T47D (cell line): Measurements from ENCODE around the gene MCRIP1.

Experiments used
- DNase-seq, 2 experiments: peaks; one replicate each; pipeline versions ENCODE4 v3.0.0 to v3.0.0-alpha.2; 2011 to 2012; ENCODE audit warnings: low read depth in 1 of 2, low spot score in 1 of 2
- JUND ChIP-seq: IDR thresholded peaks from 2 replicates; pipeline ENCODE4 v1.6.1; 2012; ENCODE audit warnings: low read depth
- in situ Hi-C: cut with HindIII; loops from 2 replicates; pipeline ENCODE4 v1.10.0; 2016; ENCODE audit warnings: low sequenced_read_pairs, low pct_unique_long_range_greater_than_20kb

MCRIP1 gene

GRCh38 chr17:81794074-81794476 lies 39.0 kb downstream of the MCRIP1 start:
- no peak for DNase-seq
- TF ChIP-seq JUND, result no peak
- in situ Hi-C loops, result no loop called here

- in situ Hi-C loops, result no loop called here
- no peak for DNase-seq
- no peak for TF ChIP-seq JUND
These were observed 40.1 kb downstream of the MCRIP1 start for GRCh38 chr17:81792675-81793615.
